Anterior cingulate cortex (tissue), 58 donors: Measurements from ENCODE around the gene KIAA1217.

Source experiments
- DNase-seq, 58 donors: peaks; one replicate each; lab custom pipeline; 2025; lab: John Stamatoyannopoulos, UW

Gene KIAA1217

GRCh38 chr10:24518981-24519597 is 310.2 kb downstream of the KIAA1217 start:
- DNase-seq: peak in 52 of 58 donors; percentile 4 to 74 (median 35)

DNA sequence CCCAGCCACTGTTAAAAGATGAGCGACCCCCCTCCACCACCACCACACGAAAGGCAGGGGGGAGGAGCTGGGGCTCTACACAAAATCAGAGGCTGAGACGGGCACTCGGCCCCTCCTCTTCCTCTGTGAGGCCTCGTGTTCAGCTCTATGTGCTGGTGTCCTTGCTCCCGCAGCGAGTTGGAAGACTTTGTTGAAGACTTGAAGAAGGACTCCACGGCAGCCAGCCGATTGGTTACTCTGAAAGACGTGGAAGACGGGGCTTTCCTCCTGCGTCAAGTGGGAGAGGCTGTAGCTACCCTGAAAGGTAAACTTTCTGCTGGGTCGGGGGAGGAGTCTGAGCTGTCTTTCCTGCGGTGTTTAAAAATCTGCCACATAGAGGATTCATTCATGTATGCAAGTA is 311.0 kb downstream of the KIAA1217 start:
- DNase-seq: no peak

DNA sequence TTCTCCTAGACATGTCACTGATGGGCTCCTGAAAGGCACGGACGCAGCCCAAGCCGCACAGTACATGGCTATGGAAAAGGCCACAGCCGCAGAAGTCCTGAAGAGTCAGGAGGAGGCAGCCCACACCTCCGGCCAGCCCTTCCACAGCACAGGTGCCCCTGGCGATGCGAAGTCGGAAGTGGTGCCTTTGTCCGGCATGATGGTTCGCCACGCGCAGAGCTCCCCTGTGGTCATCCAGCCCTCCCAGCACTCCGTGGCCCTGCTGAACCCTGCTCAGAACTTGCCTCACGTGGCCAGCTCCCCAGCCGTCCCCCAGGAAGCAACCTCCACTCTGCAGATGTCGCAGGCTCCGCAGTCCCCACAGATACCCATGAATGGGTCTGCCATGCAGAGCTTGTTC is 315.4 kb downstream of the KIAA1217 start:
- DNase-seq: no peak

DNA sequence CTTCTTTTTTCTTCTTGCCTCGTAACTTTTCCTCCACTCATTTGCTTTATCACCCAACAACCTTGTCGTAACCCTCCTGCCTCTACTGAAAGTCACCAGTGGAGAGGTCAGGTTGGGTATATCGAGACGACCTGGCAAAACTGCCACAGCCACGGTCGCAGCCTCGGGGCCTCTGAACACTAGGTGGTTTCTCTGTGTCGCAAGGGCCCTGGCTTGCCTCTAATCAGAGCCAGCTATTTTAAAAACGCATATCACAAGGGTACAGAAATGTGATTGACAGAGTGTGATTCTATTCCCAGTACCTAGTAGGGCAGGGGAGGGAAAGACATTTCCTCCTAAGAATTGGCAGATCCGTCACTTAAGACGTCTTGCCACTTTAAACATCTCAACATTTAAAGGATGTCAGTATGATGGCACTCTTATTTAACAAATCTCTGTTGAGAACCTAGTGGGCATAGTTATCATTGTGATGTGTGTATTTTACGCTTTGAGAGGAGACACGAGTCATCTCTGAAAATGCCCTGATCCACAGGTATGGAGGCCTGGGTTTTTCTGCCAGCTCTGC is 317.2 kb downstream of the KIAA1217 start:
- no peak for DNase-seq

DNA sequence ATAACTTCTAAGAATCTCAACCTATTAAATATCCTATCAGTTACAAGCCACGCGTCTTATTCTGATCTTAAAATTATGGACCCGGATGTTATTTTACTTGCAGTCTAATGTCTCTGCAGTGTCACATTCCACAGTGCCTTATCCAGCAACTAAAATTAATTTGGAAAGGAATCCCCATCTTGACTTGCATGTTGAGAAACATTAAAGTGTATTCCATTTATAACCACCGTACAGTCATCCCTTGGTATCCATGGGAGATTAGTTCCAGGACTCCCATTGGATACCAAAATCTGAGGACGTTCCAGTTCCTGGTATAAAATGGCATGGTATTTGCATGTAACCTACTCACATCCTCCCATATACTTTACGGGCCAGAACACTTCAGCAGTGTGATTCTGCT is 320.0 kb downstream of the KIAA1217 start:
- peak in 1 of 58 donors; percentile 5 for DNase-seq

DNA sequence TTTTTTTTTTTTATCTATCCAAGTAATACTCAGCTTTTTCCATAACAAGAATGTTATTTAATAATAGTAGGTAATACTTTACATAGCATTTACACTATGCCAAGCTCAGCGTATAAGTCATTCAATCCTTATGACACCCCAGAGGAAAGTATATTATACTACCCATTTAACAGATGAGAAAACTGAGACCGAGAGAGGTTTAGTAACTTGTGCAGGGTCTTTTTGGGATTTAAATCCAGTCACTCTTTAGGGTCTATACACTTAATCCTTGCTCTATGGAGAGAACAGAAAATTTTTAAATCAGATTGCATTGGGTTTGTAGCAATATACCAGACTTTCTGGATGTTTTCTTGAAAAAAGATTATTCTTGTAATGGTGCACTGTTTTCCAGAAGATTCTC is 322.5 kb downstream of the KIAA1217 start:
- no peak for DNase-seq

- peak in 3 of 58 donors; percentile 10 to 39 (median 11) for DNase-seq
Observed at GRCh38 chr10:24533981-24534380, 325.0 kb downstream of the KIAA1217 start.

DNA sequence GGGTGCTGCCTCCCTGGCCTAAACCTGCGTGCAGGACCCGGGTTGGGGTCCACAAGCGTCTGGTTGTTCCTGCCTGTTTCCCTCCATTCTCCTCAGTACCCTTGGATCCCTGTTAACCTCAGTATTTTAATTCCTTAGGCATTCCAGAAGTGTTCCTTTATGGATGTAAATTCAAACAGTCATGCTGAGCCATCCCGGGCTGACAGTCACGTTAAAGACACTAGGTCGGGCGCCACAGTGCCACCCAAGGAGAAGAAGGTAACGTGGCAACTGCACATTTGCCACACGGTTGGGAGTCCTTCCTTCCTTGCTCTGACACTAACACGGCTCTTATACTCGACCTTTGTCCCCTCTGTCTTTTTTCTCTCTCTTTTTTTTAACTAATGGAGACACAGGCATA is 327.7 kb downstream of the KIAA1217 start:
- no peak for DNase-seq

GRCh38 chr10:24541239-24541753 is 332.4 kb downstream of the KIAA1217 start:
- no peak for DNase-seq

GRCh38 chr10:24542314-24543270 is 333.7 kb downstream of the KIAA1217 start:
- DNase-seq: no peak

DNA sequence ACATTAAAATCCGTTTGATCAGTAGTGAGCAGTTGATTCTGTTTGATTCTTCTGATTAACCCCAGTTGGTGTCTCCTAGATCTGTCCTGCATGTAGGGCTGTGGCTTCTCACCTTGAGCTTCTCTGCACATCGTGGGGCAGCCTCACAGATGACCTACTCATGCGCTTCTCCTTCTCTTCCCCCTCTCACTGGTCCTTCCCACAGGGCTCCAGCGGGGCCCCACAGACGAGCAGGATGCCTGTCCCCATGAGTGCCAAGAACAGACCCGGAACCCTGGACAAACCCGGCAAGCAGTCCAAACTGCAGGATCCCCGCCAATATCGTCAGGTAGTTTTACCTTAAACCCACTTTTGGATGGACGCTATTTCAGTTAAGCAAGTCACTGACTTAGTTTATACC is 335.8 kb downstream of the KIAA1217 start:
- no peak for DNase-seq

- no peak for DNase-seq
Observed at GRCh38 chr10:24545585-24545984, 336.6 kb downstream of the KIAA1217 start.

DNA sequence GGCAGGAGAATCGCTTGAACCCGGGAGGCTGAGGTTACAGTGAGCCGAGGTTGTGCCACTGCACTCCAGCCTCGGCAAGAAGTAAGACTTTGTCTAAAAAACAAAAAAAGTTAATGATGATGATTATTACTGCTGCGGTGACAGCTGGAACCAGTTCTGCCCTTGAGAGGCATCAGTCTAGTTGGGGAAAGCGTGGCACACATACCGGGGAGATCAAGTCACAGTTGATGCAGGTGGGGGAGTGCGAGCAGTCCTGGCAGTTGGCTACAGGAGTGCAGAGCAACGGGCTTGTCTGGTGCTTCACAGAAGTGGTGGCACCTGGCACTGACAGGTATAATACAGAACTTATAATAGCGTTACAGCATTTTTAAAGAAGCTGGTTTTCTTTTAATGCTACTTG is 341.7 kb downstream of the KIAA1217 start:
- no peak for DNase-seq

- DNase-seq: no peak
Observed at GRCh38 chr10:24551161-24551560, 342.2 kb downstream of the KIAA1217 start.

DNA sequence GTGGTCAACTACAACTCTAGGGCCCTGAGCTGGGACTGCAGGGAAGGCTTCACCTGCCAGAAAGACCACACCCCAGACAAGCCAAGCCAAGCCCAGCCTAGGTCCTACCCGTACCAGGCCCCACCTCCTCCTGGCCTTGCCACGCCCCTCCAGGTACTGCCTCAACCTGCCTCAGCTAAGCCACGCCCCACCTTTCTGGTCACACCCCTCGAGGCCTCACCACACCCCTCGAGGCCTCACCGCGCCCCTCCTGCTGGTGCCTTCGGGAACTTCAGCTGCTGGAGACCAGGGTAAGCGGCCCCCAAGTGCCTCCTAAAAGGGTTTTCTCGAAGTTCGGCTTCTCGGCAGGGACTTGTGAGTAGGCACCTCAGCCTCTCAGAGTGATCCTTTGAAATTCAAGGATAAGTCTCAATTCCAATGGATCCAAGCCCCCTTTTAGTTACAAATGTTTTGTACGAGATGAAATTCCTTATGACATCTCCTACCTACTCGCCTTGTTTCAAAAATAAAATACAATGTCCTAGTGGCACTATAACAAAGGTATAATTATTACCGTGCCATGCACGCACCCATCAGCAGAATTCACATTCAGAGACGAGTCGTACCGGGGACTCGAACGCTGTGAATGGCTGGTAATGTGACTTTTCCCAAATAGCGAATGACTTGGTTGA is 343.5 kb downstream of the KIAA1217 start:
- DNase-seq: peak in 1 of 58 donors; percentile 21

DNA sequence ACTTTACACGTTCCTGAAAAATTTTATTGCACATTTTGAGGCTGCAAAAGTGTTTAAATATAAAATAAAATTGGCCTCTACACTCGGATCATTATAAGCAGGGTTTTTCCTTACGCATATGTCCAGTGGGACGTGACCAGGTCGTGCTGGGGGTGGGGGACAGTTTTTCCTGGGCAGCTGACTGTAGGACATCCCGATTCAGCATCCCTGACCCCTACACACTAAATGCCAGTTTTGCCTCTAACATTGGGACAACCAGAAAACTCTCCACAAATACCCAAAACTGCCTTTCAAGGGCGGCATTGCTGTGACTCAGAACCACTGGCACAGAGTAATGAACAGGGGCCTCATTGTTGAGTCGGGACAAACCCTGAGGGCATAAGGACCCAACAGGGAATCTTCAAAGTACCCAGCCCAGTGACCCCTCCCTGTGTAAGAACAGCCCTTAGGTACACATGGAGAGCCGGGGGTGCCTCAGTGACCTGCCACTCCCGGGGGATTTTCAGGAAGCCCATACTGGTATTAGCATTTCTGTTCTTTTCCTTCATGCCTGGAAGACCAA is 344.2 kb downstream of the KIAA1217 start:
- no peak for DNase-seq

GRCh38 chr10:24554036-24554435 is 345.1 kb downstream of the KIAA1217 start:
- DNase-seq: no peak

DNA sequence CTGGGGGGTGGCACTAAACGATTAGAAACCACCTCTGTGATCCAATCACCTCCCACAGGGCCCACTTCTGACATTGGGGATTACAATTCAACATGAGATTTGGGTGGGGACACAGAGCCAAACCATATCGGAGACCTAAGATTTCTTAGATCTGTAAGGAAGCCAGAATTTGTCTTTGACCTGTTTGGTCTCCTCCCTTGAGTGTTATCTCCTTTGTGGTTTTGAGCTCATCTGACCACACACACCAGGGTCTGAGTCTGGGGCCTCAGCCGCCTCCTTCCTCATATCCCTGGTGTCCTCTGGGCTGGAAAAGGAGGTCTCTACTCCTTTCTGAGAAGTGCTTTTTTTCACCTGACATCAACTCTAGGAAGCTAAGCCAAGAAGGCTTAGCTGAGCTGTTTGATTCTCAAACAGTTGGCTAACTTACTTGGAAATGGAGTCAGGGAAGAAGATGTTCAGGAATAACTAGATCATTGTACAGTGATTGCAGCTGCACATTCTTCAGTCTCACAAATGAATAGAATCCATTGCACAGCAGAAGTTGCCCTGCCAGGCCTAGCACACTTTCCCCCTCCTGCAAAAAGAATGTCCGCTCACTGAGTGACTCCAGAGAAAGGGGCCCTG is 347.3 kb downstream of the KIAA1217 start:
- no peak for DNase-seq
